Measurements from ENCODE around the gene SLC25A5. TPM values are rescaled to one million over a fixed set of nuclear protein-coding genes. Genes with fewer than 3 reads are reported as not detected.
"Not testable (repeated sequence)": the region's sequence is repeated elsewhere in the genome, so short reads cannot be mapped to it uniquely, and the experiment has no call there.

The SLC25A5 gene
- total RNA-seq (2014; rRNA removed; shearing (Covaris generic)) = 437 and 452 TPM in 2 replicates

GRCh38 chrX:119467842-119468550 lies at the start of gene SLC25A5:
TSS of gene SLC25A5 (plus strand) at chrX:119468444. CDS start at chrX:119468516, 72 bp downstream.
- DNase-seq (ENCODE audit: low spot score) = peak; percentile 88

DNA sequence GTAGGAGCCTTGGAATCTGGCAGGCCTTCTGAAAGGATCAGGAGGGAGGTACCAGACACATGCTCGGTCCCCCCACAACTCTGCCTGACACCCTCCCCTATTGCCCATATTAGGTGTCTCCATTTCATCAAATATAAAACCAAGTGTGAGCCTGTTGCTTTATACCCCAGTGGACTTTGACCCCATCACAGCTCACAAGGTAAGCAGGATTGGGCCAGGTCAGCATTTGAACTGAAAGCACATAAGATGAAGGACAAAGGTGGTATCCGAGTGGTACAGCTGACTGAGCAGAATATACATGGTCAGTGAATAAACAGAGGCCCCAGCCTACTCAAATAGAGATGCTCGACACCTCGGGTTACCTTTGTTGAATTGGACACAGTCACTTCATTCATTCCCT lies 49.1 kb upstream of the SLC25A5 start:
- DNase-seq (ENCODE audit: low spot score) = no peak

GRCh38 chrX:119419898-119420297 lies 48.3 kb upstream of the SLC25A5 start:
- no peak for DNase-seq (ENCODE audit: low spot score)

DNA sequence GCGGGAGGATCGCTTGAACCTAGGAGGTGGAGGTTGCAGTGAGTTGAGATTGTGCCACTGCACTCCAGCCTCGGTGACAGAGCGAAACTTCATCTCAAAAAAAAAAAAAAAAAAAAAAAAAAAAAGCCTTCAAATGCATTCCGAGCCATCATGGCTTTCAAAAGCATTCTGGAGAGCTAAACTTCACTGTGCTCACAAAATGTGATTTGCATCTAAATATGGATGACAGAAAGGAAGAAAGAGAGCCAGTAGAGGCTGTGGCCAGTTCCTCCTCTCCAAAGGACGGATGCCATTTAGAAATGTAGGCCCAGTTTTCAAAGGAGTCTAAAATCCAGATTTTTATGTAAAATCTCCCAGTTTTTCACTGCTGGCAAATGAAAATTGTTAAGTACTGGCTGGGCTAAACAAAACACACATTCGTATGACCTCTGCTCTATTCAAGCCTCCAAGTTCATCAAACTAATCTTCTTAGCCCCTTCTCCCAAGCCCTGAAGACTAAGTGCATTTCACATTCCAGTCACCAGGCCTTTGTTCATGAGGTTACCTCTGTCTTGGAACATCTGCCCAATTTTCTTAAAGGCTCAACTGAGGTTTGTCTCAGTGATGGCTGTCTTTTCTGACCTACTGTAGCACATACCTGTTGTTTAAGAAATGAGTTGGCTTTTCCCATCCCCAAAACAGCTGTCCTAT lies 47.1 kb upstream of the SLC25A5 start:
- no peak for DNase-seq (ENCODE audit: low spot score)

GRCh38 chrX:119423631-119424030 lies 44.6 kb upstream of the SLC25A5 start:
- DNase-seq (ENCODE audit: low spot score) = no peak

DNA sequence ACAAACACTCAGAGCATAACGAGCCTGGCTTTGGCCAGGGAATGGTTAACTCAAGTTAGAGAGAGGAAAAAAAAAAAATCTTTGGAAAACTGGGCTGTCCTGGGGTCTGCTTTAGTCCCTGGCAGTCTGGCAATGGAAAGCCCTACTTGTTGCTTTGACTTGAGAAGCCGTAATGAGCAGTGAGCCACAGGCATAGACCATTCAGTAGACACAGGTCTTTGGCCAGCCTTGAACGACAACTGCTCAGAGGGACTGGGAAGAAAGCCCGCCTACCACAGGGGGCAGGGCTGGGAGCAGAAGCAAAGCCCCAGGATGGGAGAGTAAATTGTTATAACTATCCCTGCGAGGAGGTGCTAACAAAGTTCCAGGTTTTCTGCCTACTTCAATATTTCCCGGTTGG lies 43.2 kb upstream of the SLC25A5 start:
- no peak for DNase-seq (ENCODE audit: low spot score)

- DNase-seq (ENCODE audit: low spot score) = no peak
These were observed 41.0 kb upstream of the SLC25A5 start for GRCh38 chrX:119427024-119427794.

GRCh38 chrX:119427795-119428185 lies 40.5 kb upstream of the SLC25A5 start:
- DNase-seq (ENCODE audit: low spot score) = no peak

DNA sequence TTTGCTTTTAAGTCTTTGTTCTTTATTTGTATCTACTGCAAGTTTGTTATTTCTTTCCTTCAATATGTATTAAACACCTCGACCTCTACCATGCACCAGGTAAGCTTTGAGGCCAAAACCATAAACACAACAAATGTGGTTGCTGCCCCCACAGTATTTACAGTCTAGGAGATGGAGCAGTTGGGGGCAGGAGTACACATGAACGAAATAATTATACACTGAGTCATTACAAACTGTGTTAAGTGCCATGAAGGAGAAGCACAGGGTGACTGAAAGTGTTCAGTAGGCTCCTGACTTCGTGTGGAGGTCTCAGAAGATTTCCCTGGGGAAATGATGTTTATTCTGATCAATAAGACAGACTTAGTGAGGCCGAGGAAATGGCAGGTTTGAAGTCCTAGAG lies 38.8 kb upstream of the SLC25A5 start:
- DNase-seq (ENCODE audit: low spot score) = no peak

GRCh38 chrX:119441295-119441694 lies 26.9 kb upstream of the SLC25A5 start:
- DNase-seq (ENCODE audit: low spot score) = not testable (repeated sequence)

- DNase-seq (ENCODE audit: low spot score) = no peak
These were observed 26.0 kb upstream of the SLC25A5 start for GRCh38 chrX:119442286-119442685.

- DNase-seq (ENCODE audit: low spot score) = no peak
These were observed 15.0 kb upstream of the SLC25A5 start for GRCh38 chrX:119453202-119453601.

GRCh38 chrX:119455264-119455663 lies 13.0 kb upstream of the SLC25A5 start:
- DNase-seq (ENCODE audit: low spot score) = peak; percentile 7

DNA sequence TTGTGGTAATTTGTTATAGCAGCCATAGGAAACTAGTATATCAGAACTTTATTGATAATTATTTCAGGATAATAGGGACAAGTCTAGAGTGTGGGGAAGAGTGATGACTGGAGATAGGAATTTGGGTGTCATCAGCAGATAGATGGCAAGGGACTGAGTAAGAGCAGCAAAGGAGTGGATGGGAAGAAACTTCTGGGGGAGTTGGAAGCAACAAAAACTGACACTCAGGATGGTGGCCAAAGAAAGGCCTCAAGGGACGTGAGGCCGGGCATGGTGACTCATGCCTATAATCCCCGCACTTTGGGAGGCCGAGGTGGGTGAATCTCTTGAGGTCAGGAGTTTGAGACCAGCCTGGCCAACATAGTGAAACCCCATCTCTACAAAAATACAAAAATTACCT lies 9.1 kb upstream of the SLC25A5 start:
- DNase-seq (ENCODE audit: low spot score) = no peak

DNA sequence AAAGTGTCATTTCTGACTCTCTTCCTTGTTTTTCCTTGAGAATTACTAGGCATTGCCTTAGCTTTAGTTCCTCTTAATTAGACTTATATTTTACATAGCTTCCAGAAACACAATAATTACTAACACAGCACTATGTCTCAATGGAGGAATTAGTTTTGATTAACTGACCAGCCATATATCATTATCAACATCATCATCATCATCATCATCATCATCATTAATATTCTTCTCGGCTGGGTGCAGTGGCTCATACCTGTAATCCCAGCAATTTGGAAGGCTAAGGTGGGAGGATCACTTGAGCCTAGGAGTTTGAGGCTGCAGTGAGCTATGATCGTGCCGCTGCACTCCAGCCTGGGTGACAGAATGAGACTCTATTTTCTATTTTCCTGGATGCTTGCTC lies 2.7 kb upstream of the SLC25A5 start:
- no peak for DNase-seq (ENCODE audit: low spot score)

GRCh38 chrX:119466970-119467369 lies 1.3 kb upstream of the SLC25A5 start:
- DNase-seq (ENCODE audit: low spot score) = no peak

DNA sequence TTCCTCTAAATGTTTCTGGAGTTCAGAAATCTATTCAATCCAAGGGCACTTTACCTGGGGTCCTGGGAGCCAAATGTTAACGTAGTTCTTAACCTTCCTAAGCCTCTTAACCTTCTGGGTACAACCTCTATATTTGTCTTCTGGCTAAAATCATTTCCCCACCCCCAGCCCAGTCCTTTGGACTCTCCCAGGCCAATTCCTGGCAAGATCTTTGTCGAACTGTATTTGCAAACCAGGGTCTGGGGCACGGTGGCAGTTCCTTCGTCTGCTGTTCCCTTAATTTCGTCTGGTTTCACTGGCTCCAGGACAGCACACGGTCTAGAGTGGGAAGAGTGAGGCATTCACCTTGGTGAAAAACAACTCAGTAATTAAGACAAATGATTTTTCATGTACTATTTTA lies 811 bp upstream of the SLC25A5 start:
- no peak for DNase-seq (ENCODE audit: low spot score)

GRCh38 chrX:119468551-119469312 lies 488 bp downstream of the SLC25A5 start:
- DNase-seq (ENCODE audit: low spot score) = peak; percentile 83

DNA sequence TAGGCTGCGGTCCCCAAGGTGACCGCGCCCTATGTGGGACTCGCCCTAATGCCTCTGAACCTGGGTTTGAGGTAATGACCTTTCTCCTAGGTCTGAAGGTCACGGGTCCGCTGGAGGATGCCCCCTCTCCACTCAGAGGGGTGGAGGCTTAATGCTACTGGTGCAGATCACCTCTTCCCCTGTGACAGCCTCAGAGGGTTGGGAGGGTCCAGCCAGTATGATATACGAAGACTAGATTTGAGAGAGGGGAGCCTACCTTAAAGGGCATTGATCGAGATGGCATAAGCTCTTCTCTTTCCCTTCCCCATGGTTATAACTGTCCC lies 1.0 kb downstream of the SLC25A5 start:
- peak; percentile 11 for DNase-seq (ENCODE audit: low spot score)

GRCh38 chrX:119474615-119475388 lies 6.6 kb downstream of the SLC25A5 start:
- DNase-seq (ENCODE audit: low spot score) = no peak
